Left lung (tissue), 10 donors: ENCODE results near the gene SLC22A9. TPM values are rescaled to one million over a fixed set of nuclear protein-coding genes. Genes with fewer than 3 reads are reported as not detected.

ENCODE experiments used
- ATAC-seq: fragments of 200-7000 bp; cut with Tn5 transposase; one replicate; pipeline ENCODE4 v1.9.1; 2020; ENCODE audit warnings: moderate library complexity
- DNase-seq, 4 donors: peaks; one replicate each; pipeline ENCODE4 v3.0.0-alpha.2; 2013 to 2020
- H3K27ac ChIP-seq, 2 donors: fragments of 200-600 bp; sonication (generic) in 1 of 2; one replicate each; pipeline versions ENCODE4 v1.5.0 to v1.8.0; 2020 to 2021
- H3K27me3 ChIP-seq, 2 donors: fragments of 200-600 bp; sonication (generic) in 1 of 2; one replicate each; pipeline versions ENCODE4 v1.5.0 to v1.8.0; 2020 to 2021
- H3K36me3 ChIP-seq, 2 donors: fragments of 200-600 bp; sonication (generic) in 1 of 2; one replicate each; pipeline versions ENCODE4 v1.5.0 to v1.8.0; 2020 to 2021
- H3K4me1 ChIP-seq, 2 donors: fragments of 200-600 bp; one replicate each; pipeline ENCODE4 v1.8.0; 2021
- H3K4me3 ChIP-seq, 2 donors: fragments of 200-600 bp; sonication (generic) in 1 of 2; one replicate each; pipeline versions ENCODE4 v1.5.0 to v1.8.0; 2020 to 2021; ENCODE audit warnings: mild to moderate bottlenecking in 1 of 2
- H3K9me3 ChIP-seq, 2 donors: fragments of 200-600 bp; sonication (generic) in 1 of 2; one replicate each; pipeline versions ENCODE4 v1.5.0 to v1.8.0; 2020 to 2021
- CTCF ChIP-seq, 2 donors: fragments of 200-600 bp; sonication (generic) in 1 of 2; IDR thresholded peaks; one replicate each; pipeline versions ENCODE4 v1.5.0 to v1.8.0; 2021; ENCODE audit warnings: antibody characterized with exemption in 2 of 2
- intact Hi-C, 2 donors: fragments of 100-400 bp; cut with DNase I; formaldehyde crosslinking; loops; one replicate each; pipeline versions ENCODE4 v1.11.2 to v1.14.2; 2022
- polyA plus RNA-seq, 6 donors: library from polyadenylated mRNA; unstranded; fragments of 120-200 nt; gene quantifications; one replicate each; pipeline ENCODE4 v1.2.1, GENCODE V29; 2013; ENCODE audit not compliant: insufficient read length in 6 of 6
- total RNA-seq, 2 donors: library from RNA; stranded (reverse); fragmentation: NEBNext Ultra II Directional; extraction: Animal tissue kit (Norgen Biotek cat#: 25700); gene quantifications; one replicate each; pipeline ENCODE4 v1.2.1, GENCODE V29; 2021
- donor health status: DM: no; HTN: yes; CAD: no.
- donor health status: DM: no; HTN: no; CAD: no.

Gene SLC22A9
- total and polyA plus RNA-seq, 8 donors = 0.07 to 0.14 (median 0.09) TPM; not detected in 2

GRCh38 chr11:63380130-63380529 is 10.5 kb downstream of the SLC22A9 start:
- DNase-seq (no peak), ATAC-seq (no peak)
- H3K4me1 ChIP-seq = no peaks in the 10 kb centered on the region
- TF ChIP-seq CTCF (IDR thresholded peaks at IDR 0.05) = no peak
- no peaks in the 10 kb centered on the region for H3K27me3 ChIP-seq
- H3K4me3 ChIP-seq = no peak overlapping the region
- intact Hi-C loops = no loop called here
- H3K36me3 ChIP-seq = no peaks in the 10 kb centered on the region
- H3K9me3 ChIP-seq = no peaks in the 10 kb centered on the region
- no peak overlapping the region for H3K27ac ChIP-seq

- ATAC-seq = no peak
- no peak for DNase-seq
- peaks cover 0 to 16% of the 10 kb centered on the region in 2 donors for H3K27me3 ChIP-seq
- no peak overlapping the region for H3K4me3 ChIP-seq
- no peaks in the 10 kb centered on the region for H3K36me3 ChIP-seq
- H3K9me3 ChIP-seq = no peaks in the 10 kb centered on the region
- H3K4me1 ChIP-seq = no peaks in the 10 kb centered on the region
- H3K27ac ChIP-seq = no peak overlapping the region
- intact Hi-C loops = no loop called here
- no peak for TF ChIP-seq CTCF (IDR thresholded peaks at IDR 0.05)
These were observed 26.1 kb downstream of the SLC22A9 start for GRCh38 chr11:63395697-63396096.

- intact Hi-C loops = no loop called here
- H3K4me3 ChIP-seq = no peak overlapping the region
- ATAC-seq (no peak), DNase-seq (no peak)
- no peak for TF ChIP-seq CTCF (IDR thresholded peaks at IDR 0.05)
- no peak overlapping the region for H3K27ac ChIP-seq
- H3K9me3 ChIP-seq = no peaks in the 10 kb centered on the region
- H3K4me1 ChIP-seq = no peaks in the 10 kb centered on the region
- no peaks in the 10 kb centered on the region for H3K36me3 ChIP-seq
- H3K27me3 ChIP-seq = no peaks in the 10 kb centered on the region
These were observed 34.8 kb downstream of the SLC22A9 start for GRCh38 chr11:63404161-63404935.

GRCh38 chr11:63405114-63405513 is 35.5 kb downstream of the SLC22A9 start:
- no peak for ATAC-seq
- no peak for TF ChIP-seq CTCF (IDR thresholded peaks at IDR 0.05)

GRCh38 chr11:63406458-63406857 is 36.9 kb downstream of the SLC22A9 start:
- ATAC-seq (no peak), DNase-seq (no peak)
- Histone ChIP-seq H3K27me3 (no peaks in the 10 kb centered on the region), H3K4me1 (no peaks in the 10 kb centered on the region), H3K36me3 (no peaks in the 10 kb centered on the region), H3K9me3 (no peaks in the 10 kb centered on the region), H3K27ac (no peak overlapping the region), H3K4me3 (no peak overlapping the region)
- intact Hi-C loops = no loop called here
- no peak for TF ChIP-seq CTCF (IDR thresholded peaks at IDR 0.05)

More at GRCh38 chr11:63405114-63405513, 35.5 kb downstream of the SLC22A9 start:
- H3K27ac ChIP-seq = no peak overlapping the region
- no peak overlapping the region for H3K4me3 ChIP-seq
- H3K36me3 ChIP-seq = no peaks in the 10 kb centered on the region
- H3K27me3 ChIP-seq = no peaks in the 10 kb centered on the region
- DNase-seq = no peak
- H3K9me3 ChIP-seq = no peaks in the 10 kb centered on the region
- H3K4me1 ChIP-seq = no peaks in the 10 kb centered on the region
- intact Hi-C loops = no loop called here
